ENCODE data around the gene PIP4K2C.
"Not testable (repeated sequence)": the region's sequence is repeated elsewhere in the genome, so short reads cannot be mapped to it uniquely, and the experiment has no call there.

The PIP4K2C gene

DNA sequence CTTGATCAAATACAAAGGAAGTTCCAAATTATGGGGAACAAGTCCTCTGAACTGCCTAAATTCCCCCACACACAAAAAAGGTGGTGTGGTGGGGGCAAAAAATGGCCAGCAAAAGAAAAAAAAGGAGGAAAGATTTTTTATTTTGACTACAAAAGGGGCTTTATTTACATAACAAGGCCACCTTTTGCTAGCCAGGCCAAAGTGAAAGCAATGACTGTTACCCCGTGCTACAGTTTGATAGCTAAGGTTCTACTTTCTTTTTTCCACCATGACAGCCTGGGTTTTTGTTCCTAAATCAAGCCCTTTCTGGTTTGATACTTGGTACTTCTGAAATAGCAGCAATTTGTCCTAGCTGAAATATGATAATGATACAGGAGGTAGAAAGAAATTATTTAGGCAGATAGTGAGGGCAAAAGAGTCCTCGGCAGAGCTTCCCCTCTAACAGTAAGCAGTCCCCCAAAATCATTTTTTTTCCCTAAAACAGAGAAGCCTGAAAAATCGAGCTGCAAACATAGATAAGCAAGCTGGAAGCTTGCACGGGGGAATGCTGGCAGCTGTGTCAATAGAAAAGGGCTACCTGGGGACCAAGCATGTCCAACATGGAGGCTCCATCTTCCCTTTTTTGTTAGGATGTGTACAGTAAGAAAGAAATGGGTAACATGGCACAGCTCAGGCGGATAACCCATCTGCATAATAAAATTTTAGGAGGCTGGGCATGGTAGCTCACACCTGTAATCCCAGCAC lies 50.9 kb downstream of the PIP4K2C start:
- TF ChIP-seq, protein P1, sequence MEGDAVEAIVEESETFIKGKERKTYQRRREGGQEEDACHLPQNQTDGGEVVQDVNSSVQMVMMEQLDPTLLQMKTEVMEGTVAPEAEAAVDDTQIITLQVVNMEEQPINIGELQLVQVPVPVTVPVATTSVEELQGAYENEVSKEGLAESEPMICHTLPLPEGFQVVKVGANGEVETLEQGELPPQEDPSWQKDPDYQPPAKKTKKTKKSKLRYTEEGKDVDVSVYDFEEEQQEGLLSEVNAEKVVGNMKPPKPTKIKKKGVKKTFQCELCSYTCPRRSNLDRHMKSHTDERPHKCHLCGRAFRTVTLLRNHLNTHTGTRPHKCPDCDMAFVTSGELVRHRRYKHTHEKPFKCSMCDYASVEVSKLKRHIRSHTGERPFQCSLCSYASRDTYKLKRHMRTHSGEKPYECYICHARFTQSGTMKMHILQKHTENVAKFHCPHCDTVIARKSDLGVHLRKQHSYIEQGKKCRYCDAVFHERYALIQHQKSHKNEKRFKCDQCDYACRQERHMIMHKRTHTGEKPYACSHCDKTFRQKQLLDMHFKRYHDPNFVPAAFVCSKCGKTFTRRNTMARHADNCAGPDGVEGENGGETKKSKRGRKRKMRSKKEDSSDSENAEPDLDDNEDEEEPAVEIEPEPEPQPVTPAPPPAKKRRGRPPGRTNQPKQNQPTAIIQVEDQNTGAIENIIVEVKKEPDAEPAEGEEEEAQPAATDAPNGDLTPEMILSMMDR (IDR thresholded peaks at IDR 0.05; ENCODE audit: low read depth, low read length), result no peak
- DNase-seq (ENCODE audit: extremely low read depth, low read depth), result no peak

DNA sequence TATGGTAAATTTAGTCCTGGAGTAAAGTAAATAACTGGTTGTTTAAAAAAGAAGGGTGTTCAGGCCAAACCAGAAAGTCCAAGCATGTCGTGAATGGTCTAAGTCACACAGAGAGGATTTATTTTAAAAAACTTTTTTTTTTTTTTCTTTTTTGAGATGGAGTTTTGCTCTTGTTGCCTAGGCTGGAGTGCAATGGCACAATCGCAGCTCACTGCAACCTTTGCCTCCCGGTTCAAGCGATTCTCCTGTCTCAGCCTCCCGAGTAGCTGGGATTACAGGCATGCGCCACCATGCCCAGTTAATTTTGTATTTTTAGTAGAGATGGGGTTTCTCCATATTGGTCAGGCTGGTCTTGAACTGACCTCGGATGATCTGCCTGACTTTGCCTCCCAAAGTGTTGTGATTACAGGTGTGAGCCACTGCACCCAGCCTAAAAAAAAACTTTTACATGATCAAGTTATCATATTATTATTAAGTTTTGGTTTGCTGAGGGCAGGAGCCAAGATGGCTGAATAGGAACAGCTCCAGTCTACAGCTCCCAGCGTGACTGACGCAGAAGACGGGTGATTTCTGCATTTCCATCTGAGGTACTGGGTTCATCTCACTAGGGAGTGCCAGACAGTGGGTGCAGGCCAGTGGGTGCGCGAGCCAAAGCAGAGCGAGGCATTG lies 55.1 kb downstream of the PIP4K2C start:
- DNase-seq (ENCODE audit: extremely low read depth, low read depth), result not testable (repeated sequence)

- not testable (repeated sequence) for DNase-seq (ENCODE audit: extremely low read depth, low read depth)
Observed at GRCh38 chr12:57646659-57647049, 55.7 kb downstream of the PIP4K2C start.

Data from AG09319 (cell line).